HepG2 (cell line): ENCODE data around the gene TLE7. TPM values are rescaled to one million over a fixed set of nuclear protein-coding genes. Genes with fewer than 3 reads are reported as not detected.

Source experiments
- CBX1 ChIP-seq: IDR thresholded peaks from one replicate; pipeline ENCODE4 v1.6.1; 2016; ENCODE audit warnings: antibody characterized with exemption, low read depth
- ELF4 ChIP-seq: sonication (generic); formaldehyde crosslinking; IDR thresholded peaks from 2 replicates; pipeline ENCODE4 v1.5.0; 2020; ENCODE audit warnings: missing genetic modification reagents, mild to moderate bottlenecking, moderate library complexity, borderline replicate concordance
- HNRNPL ChIP-seq: fragments of 200-400 bp; formaldehyde crosslinking; IDR thresholded peaks from 2 replicates; pipeline ENCODE4 v1.6.1; 2017; ENCODE audit warnings: mild to moderate bottlenecking, low read depth, low read length
- KDM1A ChIP-seq: IDR thresholded peaks from 2 replicates; pipeline ENCODE4 v1.6.1; 2016; ENCODE audit warnings: missing compliant biosample characterization
- KIAA2018 ChIP-seq: sonication (generic); formaldehyde crosslinking; IDR thresholded peaks from 2 replicates; pipeline ENCODE4 v1.5.0; 2020; ENCODE audit warnings: mild to moderate bottlenecking, missing genetic modification reagents, borderline replicate concordance
- MLXIP ChIP-seq: sonication (generic); formaldehyde crosslinking; IDR thresholded peaks from 2 replicates; pipeline ENCODE4 v1.9.0; 2021; ENCODE audit warnings: missing genetic modification reagents, borderline replicate concordance
- NFE2L1 ChIP-seq: sonication (generic); formaldehyde crosslinking; IDR thresholded peaks from 2 replicates; pipeline ENCODE4 v1.4.0; 2020; ENCODE audit warnings: missing genetic modification reagents, mild to moderate bottlenecking, borderline replicate concordance
- THAP8 ChIP-seq: sonication (generic); formaldehyde crosslinking; IDR thresholded peaks from 2 replicates; pipeline ENCODE4 v1.5.1; 2020; ENCODE audit warnings: missing genetic modification reagents, mild to moderate bottlenecking, borderline replicate concordance
- ZBTB7A ChIP-seq: sonication (generic); formaldehyde crosslinking; IDR thresholded peaks from 2 replicates; pipeline ENCODE4 v1.8.0; 2022; ENCODE audit warnings: mild to moderate bottlenecking, missing genetic modification reagents
- ZNF234 ChIP-seq: sonication (generic); formaldehyde crosslinking; conservative IDR thresholded peaks from 2 replicates; pipeline ENCODE4 v1.5.1; 2020; ENCODE audit warnings: mild to moderate bottlenecking, missing genetic modification reagents
- ZNF616 ChIP-seq: sonication (generic); formaldehyde crosslinking; IDR thresholded peaks from 2 replicates; pipeline ENCODE4 v1.5.0; 2020; ENCODE audit warnings: low read depth, mild to moderate bottlenecking, missing genetic modification reagents
- ZNF652 ChIP-seq: IDR thresholded peaks from 2 replicates; pipeline ENCODE4 v1.6.1; 2016; ENCODE audit warnings: low read depth, borderline replicate concordance
- ZNF747 ChIP-seq: sonication (generic); formaldehyde crosslinking; IDR thresholded peaks from 2 replicates; pipeline ENCODE4 v1.8.1; 2023; ENCODE audit warnings: missing genetic modification reagents, mild to moderate bottlenecking, borderline replicate concordance
- polyA plus RNA-seq, 8 experiments: library from polyadenylated mRNA; depleted of rRNA in 3 of 8; stranded (reverse) in 7 of 8; unstranded in 1 of 8; fragments of >200 nt; fragmentation: Illumina TruSeq in 4 of 8; extraction: Trizol in 4 of 8; gene quantifications; 2 replicates each; pipeline versions ENCODE4 v1.2.1 to v1.2.3, GENCODE V29; 2011 to 2016; ENCODE audit warnings: low read depth in 4 of 8, missing spikeins in 1 of 8, mixed read lengths in 1 of 8; ENCODE audit not compliant: insufficient read depth in 1 of 8
- total RNA-seq, 5 experiments: library from RNA; depleted of rRNA; stranded (reverse); fragments of >200 nt; fragmentation: Illumina TruSeq; extraction: Trizol; gene quantifications; 2 replicates each; pipeline ENCODE4 v1.2.3, GENCODE V29; 2016; ENCODE audit warnings: low read depth in 1 of 5

The TLE7 gene
- total and polyA plus RNA-seq, 2 of the 13 experiments (the other 11 are each of a cell fraction or from before 2014, with no cell fraction given), result not detected

DNA sequence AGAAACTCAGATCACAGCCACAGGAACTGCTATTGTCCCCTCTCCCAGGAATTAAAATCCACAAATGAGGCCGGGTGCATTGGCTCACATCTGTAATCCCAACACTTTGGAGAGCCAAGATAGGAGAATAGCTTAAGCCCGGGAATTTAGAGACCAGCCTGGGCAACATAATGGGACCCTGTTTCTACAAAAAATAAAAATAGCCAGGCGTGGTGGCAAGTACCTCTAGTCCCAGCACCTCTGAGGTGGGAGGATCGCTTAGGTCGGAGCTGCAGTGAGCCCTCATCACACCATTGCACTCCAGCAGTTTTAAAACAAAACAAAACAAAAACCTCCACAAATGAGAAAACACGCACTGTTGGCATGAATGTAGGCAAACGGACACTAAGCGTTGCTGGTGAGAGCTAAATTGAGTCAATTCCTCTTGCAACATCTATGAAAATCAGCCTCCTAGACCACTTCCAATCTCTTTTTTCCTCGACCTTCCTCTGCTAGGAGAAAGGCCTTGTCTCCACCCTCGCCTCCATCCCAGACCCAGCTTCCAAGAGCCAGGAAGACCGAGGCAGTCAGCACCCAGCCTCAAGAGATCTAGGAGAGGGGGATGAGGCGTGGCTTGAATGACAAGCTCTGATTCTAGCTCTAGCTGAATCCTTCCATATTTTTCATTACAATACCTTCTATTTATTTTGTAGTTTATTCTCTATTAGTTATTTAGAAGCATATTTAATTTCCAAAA, 14.8 kb downstream of the TLE7 start (continued):
- TF ChIP-seq KIAA2018 (CRISPR knock-in tag) (0 out of 2 replicates have a peak, but pooled peaks have one; percentile 9), ELF4 (no peak), ZNF616 (CRISPR knock-in tag) (no peak), ZNF652 (CRISPR knock-in tag) (no peak), CBX1 (no peak), KDM1A (CRISPR knock-in tag) (0 out of 2 replicates have a peak, but pooled peaks have one; percentile 20), ZBTB7A (CRISPR knock-in tag) (0 out of 2 replicates have a peak, but pooled peaks have one; percentile 5), ZNF747 (CRISPR knock-in tag) (no peak), THAP8 (0 out of 2 replicates have a peak, but pooled peaks have one; percentile 18), HNRNPL (0 out of 2 replicates have a peak, but pooled peaks have one; percentile 56), NFE2L1 (CRISPR knock-in tag) (0 out of 2 replicates have a peak, but pooled peaks have one; percentile 40), ZNF234 (CRISPR knock-in tag) (0 out of 2 replicates have a peak, but pooled peaks have one; percentile 31), MLXIP (CRISPR knock-in tag) (0 out of 2 replicates have a peak, but pooled peaks have one; percentile 26)
